SK-N-SH (cell line): Measurements from ENCODE around the gene CDK11B.
"Not testable (repeated sequence)": the region's sequence is repeated elsewhere in the genome, so short reads cannot be mapped to it uniquely, and the experiment has no call there.

Source experiments
- CTCF ChIP-seq: fragments of 200-600 bp; sonication (generic); IDR thresholded peaks from 2 replicates; pipeline ENCODE4 v1.6.1; 2017; ENCODE audit warnings: antibody characterized with exemption, mild to moderate bottlenecking, moderate library complexity
- EP300 ChIP-seq, 2 experiments: IDR thresholded peaks; 2 replicates each; pipeline versions ENCODE4 v1.4.0 to v1.6.1; 2012; ENCODE audit warnings: borderline replicate concordance in 1 of 2, low read depth in 1 of 2, low read length in 1 of 2
- MAX ChIP-seq: IDR thresholded peaks from 2 replicates; pipeline ENCODE4 v1.4.0; 2012; ENCODE audit warnings: low read depth
- MXI1 ChIP-seq: IDR thresholded peaks from 2 replicates; pipeline ENCODE4 v1.6.1; 2012; ENCODE audit warnings: mild to moderate bottlenecking, low read depth, low read length, improper control_type of control experiment
- POLR2AphosphoS5 ChIP-seq: IDR thresholded peaks from 2 replicates; pipeline ENCODE4 v1.6.1; 2012; ENCODE audit warnings: low read depth, low read length
- RAD21 ChIP-seq: IDR thresholded peaks from 2 replicates; pipeline ENCODE4 v1.6.1; 2012; ENCODE audit warnings: mild to moderate bottlenecking, low read length
- RFX5 ChIP-seq: IDR thresholded peaks from 2 replicates; pipeline ENCODE4 v1.6.1; 2012; ENCODE audit warnings: mild to moderate bottlenecking, improper control_type of control experiment, low read length
- TAF1 ChIP-seq: IDR thresholded peaks from 2 replicates; pipeline ENCODE4 v1.6.1; 2012; ENCODE audit warnings: low read depth, mild to moderate bottlenecking, low read length, moderate library complexity, borderline replicate concordance

GRCh38 chr1:1662830-1663560 lies 4.2 kb upstream of the CDK11B start:
- not testable (repeated sequence) for TF ChIP-seq EP300 (IDR thresholded peaks at IDR 0.05; ENCODE audit: borderline replicate concordance in 1 of 2, low read depth in 1 of 2, low read length in 1 of 2); CTCF; RAD21; MAX; RFX5; MXI1; TAF1; POLR2AphosphoS5
